Fibroblast of lung (primary cell): ENCODE measurements around the gene TUBB3. TPM values are rescaled to one million over a fixed set of nuclear protein-coding genes. Genes with fewer than 3 reads are reported as not detected.

Experiments used
- DNase-seq, 2 donors: peaks; one replicate each; pipeline versions ENCODE4 v3.0.0 to v3.0.0-alpha.2; 2010; ENCODE audit warnings: low read depth in 2 of 2
- H2AFZ ChIP-seq: 2 replicates; pipeline ENCODE4 v1.5.1; 2012; ENCODE audit warnings: low read length, control low read depth, inconsistent platforms
- H3K27ac ChIP-seq: 2 replicates; pipeline ENCODE4 v1.5.1; 2011; ENCODE audit warnings: low read length, control low read depth; ENCODE audit not compliant: insufficient read depth
- H3K27me3 ChIP-seq: 2 replicates; pipeline ENCODE4 v1.5.1; 2011; ENCODE audit warnings: mild to moderate bottlenecking, low read length; ENCODE audit not compliant: control insufficient read depth, insufficient read depth
- H3K36me3 ChIP-seq: 2 replicates; pipeline ENCODE4 v1.5.1; 2011; ENCODE audit warnings: low read length; ENCODE audit not compliant: control insufficient read depth, insufficient read depth
- H3K4me1 ChIP-seq: 2 replicates; pipeline ENCODE4 v1.5.1; 2011; ENCODE audit warnings: low read length; ENCODE audit not compliant: control insufficient read depth, insufficient read depth; ENCODE audit errors: extremely low read depth
- H3K4me2 ChIP-seq: 2 replicates; pipeline ENCODE4 v1.5.1; 2011; ENCODE audit warnings: low read length, control low read depth; ENCODE audit not compliant: insufficient read depth; ENCODE audit errors: extremely low read depth
- H3K4me3 ChIP-seq, 4 experiments: fragments of 200-600 bp in 1 of 4; sonication (generic) in 1 of 4; replicated peaks in 1 of 4; 2 replicates each; pipeline ENCODE4 v1.5.1; 2011 to 2016; ENCODE audit warnings: low read length in 4 of 4, low read depth in 3 of 4, mild to moderate bottlenecking in 3 of 4, control low read depth in 2 of 4, inconsistent platforms in 1 of 4, mixed read lengths in 1 of 4; ENCODE audit not compliant: insufficient read depth in 1 of 4; ENCODE audit errors: control extremely low read depth in 1 of 4
- H3K79me2 ChIP-seq: 2 replicates; pipeline ENCODE4 v1.5.1; 2012; ENCODE audit warnings: mild to moderate bottlenecking, low read length, inconsistent platforms; ENCODE audit not compliant: control insufficient read depth, insufficient read depth
- H3K9ac ChIP-seq: 2 replicates; pipeline ENCODE4 v1.5.1; 2011; ENCODE audit warnings: mild to moderate bottlenecking, low read length, control low read depth; ENCODE audit not compliant: insufficient read depth
- H3K9me3 ChIP-seq: 2 replicates; pipeline ENCODE4 v1.5.1; 2012; ENCODE audit warnings: low read depth, low read length; ENCODE audit not compliant: control insufficient read depth, insufficient read depth
- H4K20me1 ChIP-seq: 2 replicates; pipeline ENCODE4 v1.5.1; 2011; ENCODE audit warnings: low read length; ENCODE audit not compliant: control insufficient read depth, insufficient read depth; ENCODE audit errors: extremely low read depth
- CTCF ChIP-seq, 2 donors: IDR thresholded peaks in 1 of 2; conservative IDR thresholded peaks in 1 of 2; 1 replicate in 1 of 2; 2 replicates in 1 of 2; pipeline ENCODE4 v1.5.1; 2011 to 2012; ENCODE audit warnings: low read length in 2 of 2, control low read depth in 1 of 2, inconsistent platforms in 1 of 2, low read depth in 1 of 2, mild to moderate bottlenecking in 1 of 2
- EZH2 ChIP-seq: IDR thresholded peaks from 2 replicates; pipeline ENCODE4 v1.5.1; 2012; ENCODE audit warnings: low read length, control low read depth, mild to moderate bottlenecking; ENCODE audit errors: missing control alignments
- polyA plus RNA-seq, 2 donors: library from polyadenylated mRNA; depleted of rRNA in 1 of 2; stranded (reverse) in 1 of 2; unstranded in 1 of 2; fragments of >200 nt; gene quantifications; 2 replicates each; pipeline ENCODE4 v1.2.1, GENCODE V29; 2011 to 2012; ENCODE audit warnings: missing spikeins in 1 of 2
- total RNA-seq: library from RNA; depleted of rRNA; stranded (reverse); fragments of >200 nt; gene quantifications from 2 replicates; pipeline ENCODE4 v1.2.1, GENCODE V29; 2014

The TUBB3 gene
- total and polyA plus RNA-seq, 2 donors (not counting 1 experiment from before 2014, with no cell fraction given): 134 to 294 TPM

DNA sequence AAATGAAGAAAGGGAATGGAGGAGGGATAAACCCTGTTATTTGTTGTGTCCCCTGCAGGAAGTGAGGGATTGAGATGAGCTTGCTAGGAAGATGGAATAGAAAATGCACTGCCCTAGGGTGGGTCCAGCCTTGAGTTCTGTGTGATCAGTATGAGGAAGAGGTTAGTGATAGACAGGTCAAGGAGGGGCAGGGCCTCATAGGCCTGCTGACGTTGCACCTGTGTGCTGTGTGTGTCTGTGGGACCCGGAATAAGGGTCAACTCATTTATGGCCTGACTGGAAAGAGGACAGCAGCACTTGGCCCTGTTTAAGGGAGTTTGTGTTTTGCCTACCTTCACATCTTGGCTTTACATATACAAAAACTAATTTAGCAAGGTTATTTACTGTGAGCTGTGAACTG is 51.7 kb downstream of the TUBB3 start:
- no peaks in the 10 kb centered on the region for H4K20me1 ChIP-seq
- no peak overlapping the region for H3K9ac ChIP-seq
- H3K79me2 ChIP-seq: peaks cover 54% of the 10 kb centered on the region
- DNase-seq: no peak
- H3K4me1 ChIP-seq: peaks cover 4% of the 10 kb centered on the region
- no peak for TF ChIP-seq CTCF (conservative IDR thresholded peaks at IDR 0.05 in 1 of 2, IDR thresholded peaks at IDR 0.05 in 1 of 2; ENCODE audit: low read depth in 1 of 2, low read length in 2 of 2)
- no peak for TF ChIP-seq EZH2
- no peaks in the 10 kb centered on the region for H3K36me3 ChIP-seq
- no peak overlapping the region for H3K4me3 ChIP-seq
- no peaks in the 10 kb centered on the region for H3K9me3 ChIP-seq
- H2AFZ ChIP-seq: no peak overlapping the region
- H3K4me2 ChIP-seq: no peak overlapping the region
- H3K27me3 ChIP-seq: no peaks in the 10 kb centered on the region
- H3K27ac ChIP-seq: no peak overlapping the region

- Histone ChIP-seq H3K9me3 (no peaks in the 10 kb centered on the region), H3K4me3 (no peak overlapping the region), H3K4me1 (no peaks in the 10 kb centered on the region), H3K4me2 (no peak overlapping the region), H4K20me1 (no peaks in the 10 kb centered on the region), H3K27ac (no peak overlapping the region), H2AFZ (no peak overlapping the region), H3K27me3 (no peaks in the 10 kb centered on the region), H3K36me3 (peaks cover 19% of the 10 kb centered on the region), H3K9ac (no peak overlapping the region), H3K79me2 (peaks cover 12% of the 10 kb centered on the region)
- no peak for DNase-seq
- TF ChIP-seq CTCF (conservative IDR thresholded peaks at IDR 0.05 in 1 of 2, IDR thresholded peaks at IDR 0.05 in 1 of 2; ENCODE audit: low read depth in 1 of 2, low read length in 2 of 2): no peak
Measured at GRCh38 chr16:89981414-89981813, 58.3 kb downstream of the TUBB3 start.

- H3K9ac ChIP-seq: no peak overlapping the region
- H3K27me3 ChIP-seq: no peaks in the 10 kb centered on the region
- H4K20me1 ChIP-seq: no peaks in the 10 kb centered on the region
- H3K4me3 ChIP-seq: no peak overlapping the region
- TF ChIP-seq CTCF (conservative IDR thresholded peaks at IDR 0.05 in 1 of 2, IDR thresholded peaks at IDR 0.05 in 1 of 2; ENCODE audit: low read depth in 1 of 2, low read length in 2 of 2) (no peak), EZH2 (no peak)
- no peaks in the 10 kb centered on the region for H3K9me3 ChIP-seq
- no peak overlapping the region for H3K27ac ChIP-seq
- H2AFZ ChIP-seq: no peak overlapping the region
- peaks cover 19% of the 10 kb centered on the region for H3K36me3 ChIP-seq
- peaks cover 7% of the 10 kb centered on the region for H3K79me2 ChIP-seq
- no peak overlapping the region for H3K4me2 ChIP-seq
- no peaks in the 10 kb centered on the region for H3K4me1 ChIP-seq
- no peak for DNase-seq
Measured at GRCh38 chr16:89982318-89982717, 59.2 kb downstream of the TUBB3 start.
